ENCODE results near the gene DCLK1. TPM values are rescaled to one million over a fixed set of nuclear protein-coding genes. Genes with fewer than 3 reads are reported as not detected.

Gene DCLK1
- total RNA-seq, 4 donors from 2014 or later = 1.1 to 10.8 (median 6.7) TPM

DNA sequence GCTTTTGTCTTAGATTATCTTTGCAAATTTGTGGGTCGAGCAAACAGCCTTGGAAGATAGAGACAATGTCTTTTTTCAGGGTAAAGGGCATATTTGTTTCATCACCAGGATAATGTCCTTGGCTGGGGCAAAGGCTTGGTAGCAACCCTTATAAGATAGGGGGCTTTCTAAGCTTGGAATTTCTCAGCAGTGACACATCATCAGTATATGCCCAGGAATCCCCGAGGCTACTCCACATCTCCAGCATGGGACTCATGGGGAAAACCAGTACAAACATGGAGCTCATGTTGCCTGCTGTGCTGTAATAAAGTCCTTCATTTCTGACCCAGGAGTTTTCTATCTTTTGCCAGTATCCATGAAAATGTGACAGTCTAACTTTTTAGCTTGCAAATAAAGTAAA, 77.1 kb downstream of the DCLK1 start:
- Histone ChIP-seq H3K27ac (no peak overlapping the region), H3K4me3 (no peak overlapping the region), H3K4me1 (no peaks in the 10 kb centered on the region), H3K9me3 (no peaks in the 10 kb centered on the region), H3K36me3 (no peaks in the 10 kb centered on the region), H3K27me3 (no peaks in the 10 kb centered on the region)
- intact Hi-C loops (cut with DNase I; ENCODE audit: low total_unique reads) (no loop called here), in situ Hi-C loops (cut with MboI; ENCODE audit: low pct_ligation_motif_present in 1 of 4, low pct_unique_long_range_greater_than_20kb in 1 of 4, low sequenced_read_pairs in 3 of 4) (no loop called here)
- WGBS, 2 donors (ENCODE audit: low coverage in 1 of 2) = 56% methylated on average over 1 to 2 of the region's 2 CpGs
- DNase-seq = no peak
- TF ChIP-seq POLR2A (IDR thresholded peaks at IDR 0.05) (no peak), POLR2AphosphoS5 (IDR thresholded peaks at IDR 0.05) (no peak), EP300 (IDR thresholded peaks at IDR 0.05; ENCODE audit: low read depth) (no peak)
- TF ChIP-seq, protein P1, sequence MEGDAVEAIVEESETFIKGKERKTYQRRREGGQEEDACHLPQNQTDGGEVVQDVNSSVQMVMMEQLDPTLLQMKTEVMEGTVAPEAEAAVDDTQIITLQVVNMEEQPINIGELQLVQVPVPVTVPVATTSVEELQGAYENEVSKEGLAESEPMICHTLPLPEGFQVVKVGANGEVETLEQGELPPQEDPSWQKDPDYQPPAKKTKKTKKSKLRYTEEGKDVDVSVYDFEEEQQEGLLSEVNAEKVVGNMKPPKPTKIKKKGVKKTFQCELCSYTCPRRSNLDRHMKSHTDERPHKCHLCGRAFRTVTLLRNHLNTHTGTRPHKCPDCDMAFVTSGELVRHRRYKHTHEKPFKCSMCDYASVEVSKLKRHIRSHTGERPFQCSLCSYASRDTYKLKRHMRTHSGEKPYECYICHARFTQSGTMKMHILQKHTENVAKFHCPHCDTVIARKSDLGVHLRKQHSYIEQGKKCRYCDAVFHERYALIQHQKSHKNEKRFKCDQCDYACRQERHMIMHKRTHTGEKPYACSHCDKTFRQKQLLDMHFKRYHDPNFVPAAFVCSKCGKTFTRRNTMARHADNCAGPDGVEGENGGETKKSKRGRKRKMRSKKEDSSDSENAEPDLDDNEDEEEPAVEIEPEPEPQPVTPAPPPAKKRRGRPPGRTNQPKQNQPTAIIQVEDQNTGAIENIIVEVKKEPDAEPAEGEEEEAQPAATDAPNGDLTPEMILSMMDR (IDR thresholded peaks at IDR 0.05) = no peak

DNA sequence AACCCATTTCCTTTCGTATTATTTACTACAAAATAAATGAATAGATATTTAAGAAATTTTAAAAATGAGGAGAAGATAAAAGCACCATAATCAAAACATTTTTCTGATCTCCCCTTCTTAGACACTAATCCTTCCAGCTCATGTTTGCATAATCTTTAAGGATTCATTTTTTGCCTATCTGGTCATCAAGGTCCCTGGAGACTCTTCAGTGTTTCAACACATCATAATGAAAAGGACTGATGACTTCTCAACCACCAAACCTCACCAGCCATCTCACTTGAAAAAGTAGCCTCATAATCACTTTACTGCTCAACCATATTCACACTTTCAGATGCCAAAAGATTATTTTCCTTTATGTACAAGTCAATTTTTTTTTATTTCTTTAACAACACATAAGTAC, 80.1 kb downstream of the DCLK1 start:
- TF ChIP-seq POLR2AphosphoS5 (IDR thresholded peaks at IDR 0.05) = no peak
- no peak for TF ChIP-seq EP300 (IDR thresholded peaks at IDR 0.05; ENCODE audit: low read depth)
- TF ChIP-seq, protein P1 (IDR thresholded peaks at IDR 0.05) = no peak
- TF ChIP-seq POLR2A (IDR thresholded peaks at IDR 0.05) = no peak
- intact Hi-C loops (cut with DNase I; ENCODE audit: low total_unique reads) = no loop called here
- no peak for DNase-seq
- Histone ChIP-seq H3K27ac (no peak overlapping the region), H3K27me3 (no peaks in the 10 kb centered on the region), H3K9me3 (no peaks in the 10 kb centered on the region), H3K4me1 (no peaks in the 10 kb centered on the region), H3K4me3 (no peak overlapping the region), H3K36me3 (no peaks in the 10 kb centered on the region)
- in situ Hi-C loops (cut with MboI; ENCODE audit: low pct_ligation_motif_present in 1 of 4, low pct_unique_long_range_greater_than_20kb in 1 of 4, low sequenced_read_pairs in 3 of 4) = no loop called here
- 43 to 46% methylated on average over 1 of the region's 1 CpG for WGBS, 2 donors (ENCODE audit: low coverage in 1 of 2)

DNA sequence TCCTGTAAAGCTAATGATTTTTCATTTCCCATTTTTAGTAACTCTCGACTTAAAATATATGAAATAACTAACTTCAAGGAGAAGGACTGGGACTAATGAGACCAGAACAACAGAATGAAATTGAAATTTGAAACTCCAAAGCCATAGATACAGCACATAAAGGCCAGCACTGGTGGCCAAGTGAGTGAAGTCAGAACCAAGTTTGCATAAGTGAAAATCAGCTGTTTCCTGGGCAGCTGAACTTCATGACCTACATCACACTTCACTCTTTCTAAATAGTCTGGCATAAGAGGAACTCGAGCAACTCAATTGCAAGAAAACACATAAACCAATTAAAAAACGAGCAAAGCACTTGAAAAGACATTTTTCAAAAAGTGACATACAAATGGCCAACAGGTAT, 84.5 kb downstream of the DCLK1 start:
- H3K9me3 ChIP-seq = no peaks in the 10 kb centered on the region
- H3K36me3 ChIP-seq = no peaks in the 10 kb centered on the region
- H3K4me1 ChIP-seq = no peaks in the 10 kb centered on the region
- no peak overlapping the region for H3K27ac ChIP-seq
- WGBS, 2 donors (ENCODE audit: low coverage in 1 of 2) = 24 to 44% methylated on average over 3 of the region's 3 CpGs
- DNase-seq = no peak
- in situ Hi-C loops (cut with MboI; ENCODE audit: low pct_ligation_motif_present in 1 of 4, low pct_unique_long_range_greater_than_20kb in 1 of 4, low sequenced_read_pairs in 3 of 4) (no loop called here), intact Hi-C loops (cut with DNase I; ENCODE audit: low total_unique reads) (no loop called here)
- H3K27me3 ChIP-seq = no peaks in the 10 kb centered on the region
- no peak overlapping the region for H3K4me3 ChIP-seq
- TF ChIP-seq POLR2AphosphoS5 (IDR thresholded peaks at IDR 0.05) = no peak
- no peak for TF ChIP-seq POLR2A (IDR thresholded peaks at IDR 0.05)

DNA sequence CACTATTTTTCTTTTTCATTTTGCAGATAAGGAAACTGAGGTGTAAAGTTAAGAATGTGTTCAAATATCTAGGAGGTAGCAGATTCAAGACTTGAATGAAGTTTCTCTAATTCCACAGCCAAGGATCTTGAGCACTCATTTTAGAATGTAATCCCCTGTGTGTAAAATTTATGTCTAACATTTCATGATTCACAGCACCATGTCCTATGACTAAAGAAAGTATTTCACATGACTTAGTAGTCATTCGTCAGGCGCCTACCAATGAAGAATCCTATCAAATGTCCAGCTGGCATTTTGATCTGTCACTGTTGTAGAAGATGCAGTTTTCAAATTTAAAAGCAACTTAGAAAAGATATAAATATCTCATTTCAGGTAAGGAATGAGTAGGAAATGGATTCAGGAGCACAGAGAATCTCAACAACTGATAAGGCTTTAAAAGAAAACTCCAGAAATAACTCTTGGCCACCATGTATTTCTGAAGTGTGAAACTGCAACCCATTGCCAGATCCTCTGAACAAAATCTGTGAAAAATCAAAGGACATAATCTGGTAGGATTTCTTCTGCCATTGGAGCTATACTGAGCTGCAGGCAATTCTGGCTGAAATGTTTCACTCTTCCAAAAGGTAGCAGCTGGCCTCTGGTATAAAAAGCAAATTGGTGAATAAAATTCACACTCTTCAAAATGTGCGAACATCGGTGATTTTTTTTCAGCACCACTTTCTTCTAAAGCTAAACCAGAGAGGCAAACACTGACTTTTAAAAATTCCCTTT, 92.2 kb downstream of the DCLK1 start:
- Histone ChIP-seq H3K27me3 (no peaks in the 10 kb centered on the region), H3K9me3 (no peaks in the 10 kb centered on the region), H3K4me3 (no peak overlapping the region), H3K36me3 (no peaks in the 10 kb centered on the region), H3K27ac (no peak overlapping the region), H3K4me1 (no peaks in the 10 kb centered on the region)
- no peak for TF ChIP-seq POLR2A (IDR thresholded peaks at IDR 0.05)
- TF ChIP-seq, protein P1 (IDR thresholded peaks at IDR 0.05) = no peak
- TF ChIP-seq POLR2AphosphoS5 (IDR thresholded peaks at IDR 0.05) = no peak
- no peak for TF ChIP-seq EP300 (IDR thresholded peaks at IDR 0.05; ENCODE audit: low read depth)
- intact Hi-C loops (cut with DNase I; ENCODE audit: low total_unique reads) = no loop called here
- in situ Hi-C loops (cut with MboI; ENCODE audit: low pct_ligation_motif_present in 1 of 4, low pct_unique_long_range_greater_than_20kb in 1 of 4, low sequenced_read_pairs in 3 of 4) = no loop called here
- WGBS, 2 donors (ENCODE audit: low coverage in 1 of 2) = 86 to 92% methylated on average over 4 of the region's 4 CpGs
- DNase-seq = no peak

DNA sequence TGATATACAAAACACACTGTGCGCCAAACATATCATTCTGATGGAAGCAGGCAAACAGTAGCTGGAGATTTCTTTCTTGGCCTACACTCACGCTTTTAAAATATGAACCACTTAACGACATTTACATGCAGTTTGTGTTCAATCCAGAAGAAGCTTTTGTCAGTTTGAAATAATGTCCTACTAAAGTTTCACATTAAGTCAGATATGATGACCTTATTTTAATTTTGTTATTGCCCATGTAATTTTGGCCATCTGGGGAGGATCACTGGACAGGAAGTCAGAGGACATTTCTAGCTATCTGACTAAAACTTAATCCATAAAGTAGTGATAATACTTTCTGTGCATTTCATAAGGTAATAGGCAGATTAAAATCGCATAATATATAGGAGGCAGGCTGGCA, 98.1 kb downstream of the DCLK1 start:
- intact Hi-C loops (cut with DNase I; ENCODE audit: low total_unique reads) (no loop called here), in situ Hi-C loops (cut with MboI; ENCODE audit: low pct_ligation_motif_present in 1 of 4, low pct_unique_long_range_greater_than_20kb in 1 of 4, low sequenced_read_pairs in 3 of 4) (no loop called here)
- Histone ChIP-seq H3K4me3 (no peak overlapping the region), H3K4me1 (no peaks in the 10 kb centered on the region), H3K9me3 (no peaks in the 10 kb centered on the region), H3K27ac (no peak overlapping the region), H3K27me3 (no peaks in the 10 kb centered on the region), H3K36me3 (no peaks in the 10 kb centered on the region)
- 75 to 76% methylated on average over 2 to 4 of the region's 4 CpGs for WGBS, 2 donors (ENCODE audit: low coverage in 1 of 2)
- DNase-seq = no peak
- TF ChIP-seq, protein P1 (IDR thresholded peaks at IDR 0.05) = no peak
- TF ChIP-seq POLR2AphosphoS5 (IDR thresholded peaks at IDR 0.05) (no peak), POLR2A (IDR thresholded peaks at IDR 0.05) (no peak), EP300 (IDR thresholded peaks at IDR 0.05; ENCODE audit: low read depth) (no peak)
